Measurements from ENCODE around the gene LRRC7.

DNA sequence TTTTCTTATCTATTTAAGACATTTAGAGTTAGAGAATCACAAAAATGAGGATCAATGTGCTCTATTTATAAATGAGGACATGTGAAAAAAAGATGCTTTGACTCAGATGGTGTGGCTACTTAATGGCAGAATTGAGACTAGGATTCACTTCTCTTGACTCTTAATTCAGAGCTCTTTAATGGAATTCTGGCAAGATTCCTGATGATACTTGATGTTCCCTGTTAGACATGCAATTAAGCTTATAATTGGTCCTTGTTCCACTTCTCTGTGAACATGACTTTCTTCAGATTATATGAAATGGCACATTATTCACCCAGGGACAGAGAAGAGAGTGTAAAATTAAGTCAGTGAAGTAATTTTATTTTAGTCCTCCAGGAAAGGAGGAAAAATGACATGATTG, 165.3 kb downstream of the LRRC7 start:
- TF ChIP-seq, protein P1, sequence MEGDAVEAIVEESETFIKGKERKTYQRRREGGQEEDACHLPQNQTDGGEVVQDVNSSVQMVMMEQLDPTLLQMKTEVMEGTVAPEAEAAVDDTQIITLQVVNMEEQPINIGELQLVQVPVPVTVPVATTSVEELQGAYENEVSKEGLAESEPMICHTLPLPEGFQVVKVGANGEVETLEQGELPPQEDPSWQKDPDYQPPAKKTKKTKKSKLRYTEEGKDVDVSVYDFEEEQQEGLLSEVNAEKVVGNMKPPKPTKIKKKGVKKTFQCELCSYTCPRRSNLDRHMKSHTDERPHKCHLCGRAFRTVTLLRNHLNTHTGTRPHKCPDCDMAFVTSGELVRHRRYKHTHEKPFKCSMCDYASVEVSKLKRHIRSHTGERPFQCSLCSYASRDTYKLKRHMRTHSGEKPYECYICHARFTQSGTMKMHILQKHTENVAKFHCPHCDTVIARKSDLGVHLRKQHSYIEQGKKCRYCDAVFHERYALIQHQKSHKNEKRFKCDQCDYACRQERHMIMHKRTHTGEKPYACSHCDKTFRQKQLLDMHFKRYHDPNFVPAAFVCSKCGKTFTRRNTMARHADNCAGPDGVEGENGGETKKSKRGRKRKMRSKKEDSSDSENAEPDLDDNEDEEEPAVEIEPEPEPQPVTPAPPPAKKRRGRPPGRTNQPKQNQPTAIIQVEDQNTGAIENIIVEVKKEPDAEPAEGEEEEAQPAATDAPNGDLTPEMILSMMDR (IDR thresholded peaks at IDR 0.05) = no peak
- TF ChIP-seq POLR2A (IDR thresholded peaks at IDR 0.05) (no peak), POLR2AphosphoS5 (IDR thresholded peaks at IDR 0.05) (no peak), EP300 (IDR thresholded peaks at IDR 0.05) (no peak)

Data from gastroesophageal sphincter (tissue), 3 donors.